Measurements from ENCODE around the gene CDV3.

DNA sequence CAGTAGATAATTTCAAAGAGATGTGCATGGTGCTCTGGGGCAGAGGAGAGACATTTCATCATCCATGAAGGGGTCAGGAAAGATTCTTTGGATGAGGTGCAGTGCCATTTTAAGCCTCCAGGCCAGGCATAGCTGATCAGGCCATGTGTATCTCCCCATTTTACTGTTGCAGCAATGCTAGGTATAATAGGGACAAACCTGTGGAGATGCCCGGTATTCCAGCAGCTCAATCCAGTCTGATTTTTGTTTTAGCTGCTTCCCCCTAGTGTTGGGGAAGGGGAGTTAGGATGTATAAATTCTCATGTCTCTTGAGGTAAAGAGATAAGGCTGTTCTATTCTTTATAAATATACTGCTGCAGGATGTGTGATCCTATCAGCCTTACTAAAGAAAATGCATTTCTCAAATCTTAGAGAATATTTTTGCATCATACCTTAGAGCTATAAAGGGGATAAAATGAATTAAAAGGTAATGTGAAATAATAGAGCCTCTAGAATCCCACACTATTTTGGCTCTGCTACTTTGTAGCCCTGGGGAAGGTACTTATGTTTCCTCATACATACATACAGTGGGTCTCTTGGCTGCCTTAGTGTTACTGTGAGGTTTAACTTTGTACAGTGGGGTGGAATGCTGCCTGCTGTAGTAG lies 5.2 kb downstream of the CDV3 start:
- TF ChIP-seq, protein P1, sequence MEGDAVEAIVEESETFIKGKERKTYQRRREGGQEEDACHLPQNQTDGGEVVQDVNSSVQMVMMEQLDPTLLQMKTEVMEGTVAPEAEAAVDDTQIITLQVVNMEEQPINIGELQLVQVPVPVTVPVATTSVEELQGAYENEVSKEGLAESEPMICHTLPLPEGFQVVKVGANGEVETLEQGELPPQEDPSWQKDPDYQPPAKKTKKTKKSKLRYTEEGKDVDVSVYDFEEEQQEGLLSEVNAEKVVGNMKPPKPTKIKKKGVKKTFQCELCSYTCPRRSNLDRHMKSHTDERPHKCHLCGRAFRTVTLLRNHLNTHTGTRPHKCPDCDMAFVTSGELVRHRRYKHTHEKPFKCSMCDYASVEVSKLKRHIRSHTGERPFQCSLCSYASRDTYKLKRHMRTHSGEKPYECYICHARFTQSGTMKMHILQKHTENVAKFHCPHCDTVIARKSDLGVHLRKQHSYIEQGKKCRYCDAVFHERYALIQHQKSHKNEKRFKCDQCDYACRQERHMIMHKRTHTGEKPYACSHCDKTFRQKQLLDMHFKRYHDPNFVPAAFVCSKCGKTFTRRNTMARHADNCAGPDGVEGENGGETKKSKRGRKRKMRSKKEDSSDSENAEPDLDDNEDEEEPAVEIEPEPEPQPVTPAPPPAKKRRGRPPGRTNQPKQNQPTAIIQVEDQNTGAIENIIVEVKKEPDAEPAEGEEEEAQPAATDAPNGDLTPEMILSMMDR (IDR thresholded peaks at IDR 0.05; ENCODE audit: borderline replicate concordance, extremely low read depth, low read length, poor library complexity, severe bottlenecking), result peak; percentile 50
- no peak for TF ChIP-seq EZH2 (IDR thresholded peaks at IDR 0.05; ENCODE audit: borderline replicate concordance, low read depth, low read length, severe bottlenecking)
